Lower leg skin (tissue), 4 donors: ENCODE results near the gene GRAP2. TPM values are rescaled to one million over a fixed set of nuclear protein-coding genes. Genes with fewer than 3 reads are reported as not detected.

ENCODE experiments used
- DNase-seq, 2 donors: peaks; one replicate each; pipeline ENCODE4 v3.0.0-alpha.2; 2019; ENCODE audit warnings: low spot score in 2 of 2
- H3K4me3 ChIP-seq: fragments of 200-600 bp; sonication (generic); 2 replicates; pipeline ENCODE4 v1.5.1; 2017; ENCODE audit warnings: mild to moderate bottlenecking, low read depth; ENCODE audit not compliant: poor library complexity, severe bottlenecking
- CTCF ChIP-seq, 3 donors: fragments of 450-650 bp; IDR thresholded peaks; one replicate each; pipeline ENCODE4 v1.5.1; 2016; ENCODE audit warnings: antibody characterized with exemption in 3 of 3, mild to moderate bottlenecking in 3 of 3, moderate library complexity in 2 of 3
- POLR2A ChIP-seq, 2 donors: fragments of 450-650 bp; IDR thresholded peaks; one replicate each; pipeline ENCODE4 v1.6.1; 2016 to 2017; ENCODE audit warnings: antibody characterized with exemption in 2 of 2, mild to moderate bottlenecking in 1 of 2, moderate library complexity in 1 of 2
- WGBS, 2 donors: methylation state at CpG; one replicate each; pipeline ENCODE4 v1.1.5; 2018; 5-methylcytosine and 5-hydroxymethylcytosine counted together
- intact Hi-C: fragments of 100-400 bp; cut with DNase I; formaldehyde crosslinking; loops from one replicate; pipeline ENCODE4 v1.15.0; 2023; ENCODE audit warnings: low total_unique reads
- total RNA-seq, 4 donors: library from RNA; depleted of rRNA; stranded (reverse); fragments of >200 nt; gene quantifications; one replicate each; pipeline ENCODE4 v1.1.0, GENCODE V29; 2016

GRAP2 gene
- total RNA-seq, 4 donors from 2014 or later: 0.72 to 1.3 (median 0.96) TPM

GRCh38 chr22:40010746-40011145 lies 109.9 kb downstream of the GRAP2 start:
- intact Hi-C loops: no loop called here
- DNase-seq: no peak
- H3K4me3 ChIP-seq: no peak overlapping the region
- WGBS, 2 donors: 70 to 73% methylated on average over 6 of the region's 6 CpGs
- TF ChIP-seq CTCF (IDR thresholded peaks at IDR 0.05) (no peak), POLR2A (IDR thresholded peaks at IDR 0.05) (no peak)

DNA sequence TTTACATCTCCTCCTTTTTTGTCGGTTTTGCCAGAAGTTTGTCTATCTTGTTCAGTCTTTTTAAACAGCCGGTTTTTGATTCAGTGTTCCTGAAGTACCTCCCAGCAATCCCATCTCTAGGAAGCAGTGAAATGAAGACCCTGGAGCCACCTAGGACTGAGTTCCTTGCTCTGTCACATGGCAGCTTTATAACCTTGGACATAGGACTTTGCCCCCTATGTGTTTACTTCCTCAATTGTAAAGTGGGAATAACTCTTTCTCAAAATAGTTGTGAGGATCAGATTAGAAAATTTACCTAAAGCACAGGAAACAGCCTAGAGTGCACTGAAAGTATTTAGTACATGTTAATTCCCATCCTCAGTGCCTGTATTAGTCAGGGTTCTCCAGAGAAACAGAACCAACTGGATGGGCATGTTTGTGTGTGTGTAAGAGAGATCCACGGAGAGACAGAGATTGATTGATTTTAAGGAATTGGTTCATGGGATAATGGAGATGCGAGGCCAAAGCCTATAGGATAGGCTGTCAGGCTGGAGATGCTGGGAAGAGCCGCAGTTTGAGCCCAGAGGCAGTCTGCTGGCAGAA lies 113.9 kb downstream of the GRAP2 start:
- WGBS, 2 donors: 50 to 65% methylated on average over 5 of the region's 5 CpGs
- H3K4me3 ChIP-seq: no peak overlapping the region
- no peak for DNase-seq
- TF ChIP-seq POLR2A (IDR thresholded peaks at IDR 0.05): no peak
- no peak for TF ChIP-seq CTCF (IDR thresholded peaks at IDR 0.05)
- intact Hi-C loops: no loop called here

DNA sequence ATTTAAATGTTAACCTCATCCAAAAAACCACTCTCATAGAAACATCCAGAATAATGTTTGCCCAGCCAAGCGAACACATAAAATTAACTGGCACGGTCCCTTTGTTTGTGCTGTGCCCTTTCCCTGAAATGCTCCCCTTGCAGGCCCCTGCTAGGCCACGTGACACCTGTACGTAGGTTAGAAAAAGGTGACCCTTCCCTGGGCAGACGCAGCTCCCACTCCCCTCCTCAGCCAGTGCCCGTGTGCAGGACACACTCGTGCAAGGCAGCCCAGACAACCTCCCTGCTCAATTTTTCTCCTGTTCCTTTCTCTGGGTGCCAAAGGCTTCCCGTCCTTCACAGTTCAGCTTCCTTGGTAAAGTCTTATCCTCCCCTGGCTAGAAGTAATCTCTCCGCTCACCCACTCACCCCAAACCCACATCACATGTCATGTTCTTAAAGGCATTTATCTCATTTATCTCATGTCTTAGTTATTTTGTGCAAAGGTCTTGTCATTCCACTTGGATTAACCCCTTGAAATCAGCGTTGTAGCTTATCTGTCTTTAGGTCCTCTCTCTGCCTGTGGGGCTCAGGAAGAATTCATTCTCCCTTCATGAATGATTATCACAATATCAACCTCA lies 114.6 kb downstream of the GRAP2 start:
- no peak overlapping the region for H3K4me3 ChIP-seq
- no peak for TF ChIP-seq POLR2A (IDR thresholded peaks at IDR 0.05)
- no peak for TF ChIP-seq CTCF (IDR thresholded peaks at IDR 0.05)
- WGBS, 2 donors: 53 to 57% methylated on average over 10 of the region's 10 CpGs
- no peak for DNase-seq
- intact Hi-C loops: no loop called here

- TF ChIP-seq CTCF (IDR thresholded peaks at IDR 0.05) (no peak), POLR2A (IDR thresholded peaks at IDR 0.05) (no peak)
- no peak overlapping the region for H3K4me3 ChIP-seq
- intact Hi-C loops: no loop called here
- 86 to 93% methylated on average over 6 of the region's 6 CpGs for WGBS, 2 donors
- no peak for DNase-seq
Observed at GRCh38 chr22:40018051-40018450, 117.2 kb downstream of the GRAP2 start.

GRCh38 chr22:40019100-40019499 lies 118.2 kb downstream of the GRAP2 start:
- intact Hi-C loops: no loop called here
- TF ChIP-seq CTCF (IDR thresholded peaks at IDR 0.05): no peak
- no peak for TF ChIP-seq POLR2A (IDR thresholded peaks at IDR 0.05)
- no peak overlapping the region for H3K4me3 ChIP-seq
- no peak for DNase-seq
- WGBS, 2 donors: 54 to 80% methylated on average over 9 of the region's 9 CpGs

DNA sequence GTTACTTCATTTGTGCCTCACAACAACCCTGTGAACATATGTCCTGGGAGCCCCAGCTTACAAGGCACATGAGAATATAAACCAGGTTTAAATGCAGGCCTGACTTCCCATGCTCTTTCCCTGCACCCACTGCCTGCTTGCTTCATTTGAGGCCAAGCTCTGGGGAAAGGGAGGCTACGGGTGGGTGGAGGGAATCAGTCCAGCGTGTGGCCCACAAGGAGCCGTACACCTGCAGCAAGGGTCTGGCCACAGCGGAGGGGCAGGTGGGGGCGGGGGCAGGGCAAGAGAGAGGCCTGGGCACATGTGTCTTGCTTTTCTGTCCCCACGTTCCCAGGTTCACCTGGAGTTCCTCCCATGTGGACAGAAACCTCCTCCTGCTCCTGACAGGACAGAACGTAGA lies 120.1 kb downstream of the GRAP2 start:
- intact Hi-C loops: loop anchor here (10.0 kb wide), 2 partner anchors 324 to 486 kb away; partner anchors contain the start of genes ADSL and RPS19BP1
- H3K4me3 ChIP-seq: no peak overlapping the region
- 75 to 77% methylated on average over 7 of the region's 7 CpGs for WGBS, 2 donors
- TF ChIP-seq CTCF (IDR thresholded peaks at IDR 0.05) (no peak), POLR2A (IDR thresholded peaks at IDR 0.05) (no peak)
- no peak for DNase-seq
